Measurements from ENCODE around the gene NXNL1.
"Not testable (repeated sequence)": the region's sequence is repeated elsewhere in the genome, so short reads cannot be mapped to it uniquely, and the experiment has no call there.

Gene NXNL1

DNA sequence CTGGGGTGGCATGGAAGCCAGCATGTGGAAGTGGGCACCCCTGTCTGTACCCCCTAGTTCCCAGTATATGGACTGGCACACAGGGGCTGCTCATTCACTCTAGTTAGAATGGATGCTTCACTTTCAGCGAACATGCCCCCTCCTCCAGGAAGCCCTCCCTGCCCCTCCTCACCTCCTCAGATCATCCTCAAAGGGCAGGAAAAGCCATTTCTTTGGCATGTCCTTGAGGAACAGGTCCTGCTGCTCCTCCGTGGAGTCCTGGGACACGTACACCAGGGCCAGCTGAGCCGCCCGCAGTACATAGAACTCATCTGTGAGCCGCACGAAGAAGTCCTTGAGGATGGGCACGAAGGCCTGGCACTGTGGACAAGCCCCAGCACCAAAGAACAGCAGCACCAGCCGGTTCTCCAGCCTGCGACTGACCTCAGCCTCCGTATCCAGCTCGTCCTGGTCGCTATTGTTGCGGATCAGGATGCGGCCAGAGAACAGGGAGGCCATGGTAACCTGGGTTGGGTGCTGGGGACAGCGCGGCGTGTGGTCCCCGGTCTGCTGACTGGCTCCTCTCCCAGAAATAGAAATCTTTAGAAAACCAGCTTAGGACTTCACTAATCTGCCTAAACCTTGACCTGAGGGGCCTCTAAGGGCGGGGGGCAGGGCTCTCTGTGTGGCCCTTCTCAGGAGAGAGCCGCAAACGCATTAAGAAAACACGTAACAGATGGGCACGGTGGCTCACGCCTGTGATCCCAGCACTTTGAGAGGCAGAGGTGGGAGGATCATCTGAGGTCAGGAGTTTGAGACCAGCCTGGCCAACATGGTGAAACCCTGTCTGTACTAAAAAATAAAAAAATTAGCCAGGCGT lies at the start of gene NXNL1:
Gene NXNL1 (minus strand): TSS at position 555 of the 859 bp plus-strand sequence. CDS start 57 bp downstream, at position 498.
- no peak for DNase-seq (ENCODE audit: low read depth in 2 of 2)

- not testable (repeated sequence) for DNase-seq (ENCODE audit: low read depth in 2 of 2)
Measured at GRCh38 chr19:17508558-17508933, 47.8 kb upstream of the NXNL1 start.

GRCh38 chr19:17506745-17507144 lies 46.0 kb upstream of the NXNL1 start:
- no peak for DNase-seq (ENCODE audit: low read depth in 2 of 2)

GRCh38 chr19:17505223-17505622 lies 44.5 kb upstream of the NXNL1 start:
- no peak for DNase-seq (ENCODE audit: low read depth in 2 of 2)

- no peak for DNase-seq (ENCODE audit: low read depth in 2 of 2)
Measured at GRCh38 chr19:17504456-17504855, 43.7 kb upstream of the NXNL1 start.

- no peak for DNase-seq (ENCODE audit: low read depth in 2 of 2)
Measured at GRCh38 chr19:17504030-17504429, 43.3 kb upstream of the NXNL1 start.

- DNase-seq (ENCODE audit: low read depth in 2 of 2) = no peak
Measured at GRCh38 chr19:17503240-17503639, 42.5 kb upstream of the NXNL1 start.

GRCh38 chr19:17500447-17501198 lies 39.9 kb upstream of the NXNL1 start:
- no peak for DNase-seq (ENCODE audit: low read depth in 2 of 2)

DNA sequence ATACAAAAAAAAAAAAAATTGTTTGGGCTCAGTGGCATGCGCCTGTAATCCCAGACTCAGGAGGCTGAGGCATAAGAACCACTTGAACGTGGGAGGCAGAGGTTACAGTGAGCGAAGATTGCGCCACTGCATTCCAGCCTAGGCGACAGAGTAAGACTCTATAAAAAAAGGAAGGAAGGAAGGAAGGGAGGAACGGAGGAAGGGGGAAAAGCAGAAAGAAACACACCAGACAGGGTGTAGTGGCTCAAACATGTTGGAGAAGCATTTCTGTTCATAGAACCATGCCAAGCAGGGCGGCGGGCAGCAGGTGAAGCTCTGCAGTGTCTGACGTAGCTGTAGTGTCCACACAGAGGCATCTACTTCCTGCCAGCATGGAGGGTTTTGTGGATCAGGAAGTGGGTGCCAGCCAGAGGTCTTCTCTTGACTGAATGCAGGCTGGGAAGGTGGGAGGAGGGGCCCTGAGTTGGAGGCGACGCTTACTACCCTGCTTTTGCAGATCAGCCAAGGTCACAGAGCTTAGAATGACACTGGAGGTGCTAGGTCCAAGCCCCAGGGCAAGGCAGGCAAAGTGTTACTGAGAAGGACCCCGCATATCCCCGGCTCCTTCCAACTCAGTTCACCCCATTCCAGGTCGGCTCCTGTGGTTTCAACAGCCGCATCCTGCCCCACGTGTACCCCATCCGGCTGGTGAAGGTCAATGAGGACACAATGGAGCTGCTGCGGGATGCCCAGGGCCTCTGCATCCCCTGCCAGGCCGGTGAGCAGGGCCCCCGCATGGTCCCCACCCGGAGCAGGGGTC lies 39.1 kb upstream of the NXNL1 start:
- no peak for DNase-seq (ENCODE audit: low read depth in 2 of 2)

DNA sequence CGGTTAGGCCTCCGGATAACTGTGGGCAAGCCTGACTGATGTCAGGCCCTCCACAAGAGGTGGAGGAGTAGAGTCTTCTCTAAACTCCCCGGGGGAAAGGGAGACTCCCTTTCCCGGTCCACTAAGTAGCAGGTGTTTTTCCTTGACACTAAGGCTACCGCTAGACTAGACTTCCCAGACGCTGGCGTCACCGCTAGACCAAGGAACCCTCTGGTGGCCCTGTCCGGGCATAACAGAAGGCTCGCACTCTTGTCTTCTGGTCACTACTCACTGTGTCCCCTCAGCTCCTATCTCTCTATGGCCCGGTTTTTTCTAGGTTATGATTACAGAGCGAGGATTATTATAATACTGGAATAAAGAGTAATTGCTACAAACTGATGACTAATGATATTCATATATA lies 38.3 kb upstream of the NXNL1 start:
- not testable (repeated sequence) for DNase-seq (ENCODE audit: low read depth in 2 of 2)

DNA sequence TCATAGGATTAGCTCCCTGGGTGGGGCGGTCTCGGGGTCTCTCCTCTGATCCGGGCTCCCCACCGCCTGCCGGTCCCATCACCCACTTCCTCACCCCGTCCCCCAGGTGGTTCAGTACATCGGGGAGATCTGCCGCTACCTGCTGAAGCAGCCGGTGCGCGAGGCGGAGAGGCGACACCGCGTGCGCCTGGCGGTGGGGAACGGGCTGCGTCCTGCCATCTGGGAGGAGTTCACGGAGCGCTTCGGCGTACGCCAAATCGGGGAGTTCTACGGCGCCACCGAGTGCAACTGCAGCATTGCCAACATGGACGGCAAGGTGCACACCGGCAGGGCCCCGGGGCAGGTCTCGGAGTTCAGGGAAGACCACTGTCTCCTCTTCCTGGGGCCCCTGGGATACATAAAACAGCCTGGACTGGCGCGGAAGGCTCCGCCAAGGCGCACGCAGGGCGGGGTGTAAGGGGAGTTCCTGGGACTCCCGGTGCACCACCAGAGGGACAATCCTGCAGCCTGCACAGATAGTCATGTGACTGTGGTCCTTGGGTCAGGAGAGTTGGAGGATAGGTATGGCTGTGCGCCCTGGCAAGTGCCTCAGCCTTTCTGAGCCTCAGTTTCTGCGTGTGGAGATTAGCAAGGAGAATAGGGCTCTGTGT lies 36.5 kb upstream of the NXNL1 start:
- no peak for DNase-seq (ENCODE audit: low read depth in 2 of 2)

DNA sequence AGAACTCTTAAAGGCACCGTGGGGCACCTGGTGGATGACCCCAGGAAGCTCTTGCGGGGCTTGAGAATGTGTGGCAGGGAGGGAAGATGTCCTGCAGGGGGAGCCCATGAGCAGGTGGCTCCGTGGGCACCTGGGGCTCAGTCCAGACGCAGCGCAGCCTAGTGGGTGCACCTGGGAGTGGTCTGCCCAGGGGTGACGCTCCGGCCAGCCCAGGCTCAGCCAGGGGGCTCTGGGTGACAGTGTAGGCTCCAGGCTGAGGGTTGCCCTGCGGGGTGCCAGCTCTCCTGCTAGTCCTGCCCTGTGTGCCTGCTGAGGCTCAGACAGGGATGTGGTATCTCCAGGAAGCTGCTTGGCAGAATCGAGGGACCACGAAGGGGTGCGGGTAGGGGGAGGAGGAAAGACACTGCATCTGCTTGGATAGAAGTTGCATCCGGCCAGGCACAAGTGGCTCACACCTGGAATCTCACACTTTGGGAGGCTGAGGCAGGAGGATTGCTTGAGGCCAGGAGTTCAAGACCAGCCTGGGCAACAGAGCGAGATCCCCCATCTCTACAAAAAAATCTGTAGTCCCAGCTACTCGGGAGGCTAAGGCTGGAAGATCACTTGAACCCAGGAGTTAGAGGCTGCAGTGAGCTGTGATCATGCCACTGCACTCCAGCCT lies 35.7 kb upstream of the NXNL1 start:
- DNase-seq (ENCODE audit: low read depth in 2 of 2) = peak; percentile 64 to 81

DNA sequence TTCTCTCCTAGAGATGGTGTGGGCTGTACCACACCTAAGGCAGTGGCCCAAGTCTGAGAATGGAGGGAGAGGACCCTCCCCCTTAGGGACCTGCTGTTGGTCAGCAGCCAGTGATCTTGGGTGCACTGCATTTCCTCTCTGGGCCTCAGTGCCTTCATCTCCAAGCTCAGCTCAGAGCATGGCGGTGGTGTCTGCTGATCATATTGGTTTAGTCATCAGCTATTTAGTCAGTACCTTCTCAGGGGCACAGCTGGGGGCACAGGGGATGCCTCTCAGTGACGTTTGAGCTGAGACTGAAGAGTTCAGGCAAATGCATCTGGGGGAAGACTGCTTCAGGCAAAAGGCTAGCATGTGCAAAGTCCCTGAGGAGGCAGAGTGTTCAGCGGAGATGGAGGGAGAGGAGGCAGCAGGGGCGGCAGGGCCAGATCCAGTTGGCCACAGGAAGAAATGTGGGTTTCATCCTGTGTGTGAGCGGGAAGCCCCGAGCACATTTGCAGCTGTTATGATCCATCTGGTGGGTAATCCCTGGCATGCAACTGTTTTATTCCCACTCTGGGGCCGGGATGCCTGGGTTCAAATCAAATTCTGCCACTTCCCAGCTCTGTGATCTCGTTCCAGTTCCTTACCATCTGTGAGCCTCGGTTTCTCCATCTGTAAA lies 35.0 kb upstream of the NXNL1 start:
- no peak for DNase-seq (ENCODE audit: low read depth in 2 of 2)

DNA sequence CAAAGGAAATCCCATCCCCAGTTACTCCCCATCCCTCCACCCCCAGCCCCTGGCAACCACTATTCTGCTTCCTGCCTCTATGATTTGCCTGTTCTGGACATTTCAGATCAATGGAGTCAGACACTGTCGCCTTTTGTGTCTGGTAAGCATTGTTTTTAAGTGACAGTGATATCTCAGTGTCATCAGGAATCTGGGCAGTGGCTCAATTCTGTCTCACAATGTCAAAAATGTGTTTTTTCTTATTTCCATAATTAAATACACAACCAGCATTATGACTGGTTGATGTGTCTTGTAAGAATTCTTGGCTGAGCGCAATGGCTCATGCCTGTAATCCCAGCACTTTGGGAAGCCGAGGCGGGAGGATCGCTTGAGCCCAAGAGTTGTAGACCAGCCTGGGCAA lies 30.6 kb upstream of the NXNL1 start:
- no peak for DNase-seq (ENCODE audit: low read depth in 2 of 2)

- no peak for DNase-seq (ENCODE audit: low read depth in 2 of 2)
Measured at GRCh38 chr19:17490411-17490810, 29.7 kb upstream of the NXNL1 start.

DNA sequence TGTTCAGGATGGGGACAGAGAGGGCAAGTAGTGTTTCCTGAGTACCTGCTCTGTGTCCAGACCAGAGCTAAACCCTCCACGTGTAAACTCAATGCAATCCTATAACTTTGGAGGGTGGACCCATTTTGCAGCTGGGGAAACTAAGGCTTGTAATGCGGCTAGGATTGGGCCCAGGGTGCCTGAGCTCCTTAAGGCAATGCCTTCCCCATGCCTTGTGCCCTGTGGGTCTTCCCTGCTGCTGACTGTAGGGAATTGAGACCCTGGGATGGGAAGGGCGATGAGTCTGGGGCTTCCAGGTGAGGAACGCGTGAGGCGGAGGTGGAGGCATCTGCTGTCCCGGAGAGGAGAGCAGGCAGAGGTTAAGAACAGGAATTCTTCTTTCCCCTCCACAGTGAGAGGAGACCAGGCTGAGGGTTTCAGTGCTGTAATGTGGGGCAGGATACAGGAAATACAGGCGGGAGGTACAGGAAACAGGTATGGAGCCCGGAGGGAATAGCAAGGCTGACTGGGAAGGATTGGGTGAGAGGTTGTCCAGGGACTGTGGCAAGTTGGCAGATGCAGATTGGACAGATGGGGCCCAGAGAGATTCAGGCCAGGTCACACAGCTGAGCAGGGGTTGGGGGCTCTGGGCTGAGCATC lies 28.8 kb upstream of the NXNL1 start:
- no peak for DNase-seq (ENCODE audit: low read depth in 2 of 2)

DNA sequence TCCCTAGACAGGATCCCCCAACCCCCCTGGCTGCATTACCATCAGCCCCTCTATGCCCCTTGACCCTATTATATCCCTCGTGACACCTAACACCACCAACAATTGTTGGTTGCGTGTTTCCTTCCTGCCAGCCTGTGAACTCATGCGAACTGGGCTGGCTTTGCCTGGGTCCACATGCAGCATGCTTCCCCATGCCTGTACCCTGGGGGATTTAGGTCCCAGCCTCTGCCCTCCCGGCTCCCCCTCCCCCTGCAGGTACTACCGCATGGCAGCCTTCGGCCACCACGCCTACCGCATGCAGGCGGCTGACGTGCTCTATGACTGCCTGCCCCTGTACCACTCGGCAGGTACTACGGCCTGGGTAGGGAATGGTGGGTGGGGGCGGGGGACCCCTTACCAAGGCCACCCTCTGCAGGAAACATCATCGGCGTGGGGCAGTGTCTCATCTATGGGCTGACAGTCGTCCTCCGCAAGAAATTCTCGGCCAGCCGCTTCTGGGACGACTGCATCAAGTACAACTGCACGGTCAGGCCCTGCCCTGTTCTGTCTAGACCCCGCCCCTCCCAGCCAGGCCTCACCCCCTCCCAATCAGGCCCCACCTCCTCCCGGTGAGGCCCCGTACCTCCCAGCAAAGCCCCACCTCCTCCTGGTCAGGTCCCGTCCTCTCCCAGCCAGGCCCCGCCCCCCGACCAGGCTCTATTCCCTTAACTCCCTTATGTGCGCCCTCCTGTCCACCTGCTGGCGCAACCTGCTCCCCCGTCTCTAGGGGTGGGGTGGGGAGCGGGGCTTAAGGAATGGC lies 28.1 kb upstream of the NXNL1 start:
- peak; percentile 60 to 80 for DNase-seq (ENCODE audit: low read depth in 2 of 2)

DNA sequence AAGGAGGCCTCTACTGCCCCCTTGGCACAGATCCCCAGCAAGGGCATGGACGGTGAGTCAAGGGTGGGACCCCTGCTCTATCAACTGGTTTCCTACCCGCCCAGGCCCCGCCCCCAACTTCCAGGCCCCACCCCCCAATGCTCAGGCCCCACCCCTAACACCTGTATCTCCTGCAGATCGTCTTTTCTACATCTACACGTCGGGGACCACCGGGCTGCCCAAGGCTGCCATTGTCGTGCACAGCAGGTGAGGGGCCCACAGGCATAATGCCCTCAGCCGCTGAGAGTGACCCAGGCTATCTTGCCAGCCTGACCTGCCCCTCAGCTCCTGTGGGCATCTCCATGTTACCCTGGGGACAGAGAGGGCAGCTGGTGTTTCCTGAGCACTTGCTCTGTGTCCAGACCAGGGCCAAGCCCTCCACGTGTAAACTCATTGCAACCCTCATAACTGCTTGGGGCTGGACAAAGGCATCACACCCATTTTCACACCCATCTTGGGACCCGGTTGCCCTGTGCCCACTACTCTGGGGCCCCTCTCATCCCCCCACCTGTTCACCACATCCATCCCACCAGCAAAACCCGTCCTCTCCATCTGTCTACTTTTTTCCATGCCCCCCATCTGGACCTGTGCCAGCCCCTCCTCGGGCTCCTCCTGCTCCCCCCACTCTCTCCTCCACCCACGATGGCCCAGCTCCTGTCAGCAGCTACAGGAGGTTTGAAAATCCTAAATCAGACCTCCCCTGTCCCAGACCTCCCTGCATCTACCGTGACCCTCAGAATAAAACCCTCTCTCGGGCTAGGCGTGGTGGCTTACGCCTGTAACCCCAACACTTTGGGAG lies 26.8 kb upstream of the NXNL1 start:
- no peak for DNase-seq (ENCODE audit: low read depth in 2 of 2)
